Neural progenitor cell (in vitro differentiated cells): Measurements from ENCODE around the gene VAPB.

Experiments used
- CTCF ChIP-seq: fragments of 200-600 bp; sonication (generic); IDR thresholded peaks from 2 replicates; pipeline ENCODE4 v1.5.1; 2017; ENCODE audit warnings: antibody characterized with exemption, mild to moderate bottlenecking
- EZH2 ChIP-seq: fragments of 200-600 bp; sonication (generic); IDR thresholded peaks from 2 replicates; pipeline ENCODE4 v1.6.1; 2017; ENCODE audit warnings: antibody characterized with exemption, mild to moderate bottlenecking, moderate library complexity

- no peak for TF ChIP-seq CTCF
- TF ChIP-seq EZH2: no peak
These were observed 30.1 kb downstream of the VAPB start for GRCh38 chr20:58418949-58419748.
